ENCODE data around the gene S1PR5. TPM values are rescaled to one million over a fixed set of nuclear protein-coding genes. Genes with fewer than 3 reads are reported as not detected.

S1PR5 gene
- total and polyA plus RNA-seq, 2 of the 8 experiments (the other 6 are each of a cell fraction or from before 2014, with no cell fraction given): 2.4 to 8.6 TPM

DNA sequence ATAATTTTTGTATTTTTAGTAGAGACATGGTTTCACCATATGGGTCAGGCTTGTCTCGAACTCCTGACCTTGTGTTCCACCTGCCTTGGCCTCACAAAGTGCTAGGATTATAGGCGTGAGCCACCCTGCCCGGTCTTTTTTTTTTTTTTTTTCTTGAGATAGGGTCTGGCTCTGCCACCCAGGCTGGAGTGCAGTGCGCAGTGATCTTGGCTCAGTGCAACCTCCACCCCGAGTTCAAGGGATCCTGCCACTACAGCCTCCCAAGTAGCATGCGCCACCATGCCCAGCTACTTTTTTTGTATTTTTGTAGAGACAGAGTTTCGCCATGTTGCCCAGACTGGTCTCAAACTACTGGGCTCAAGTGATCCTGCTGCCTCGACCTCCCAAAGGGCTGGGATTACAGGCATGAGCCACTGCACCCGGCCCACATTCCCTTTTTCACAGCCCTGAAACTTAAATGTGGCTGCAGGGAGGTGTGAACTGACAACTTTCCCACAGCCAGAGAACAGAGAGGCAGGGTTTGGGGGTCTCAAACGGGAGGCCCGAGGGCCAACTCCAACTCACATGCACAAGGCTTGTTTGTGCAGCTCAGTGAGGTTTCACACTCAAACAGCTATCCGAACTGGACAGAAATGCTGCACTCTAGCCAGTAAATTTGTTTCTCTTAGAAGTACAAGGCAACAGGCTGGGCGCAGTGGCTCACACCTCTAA lies 4.4 kb upstream of the S1PR5 start:
- no peak overlapping the region for H2AFZ ChIP-seq (ENCODE audit: low read length)
- no peak overlapping the region for H3K23ac ChIP-seq (ENCODE audit: insufficient read length)
- H3K4me2 ChIP-seq (ENCODE audit: insufficient read depth in 1 of 2, low read depth in 2 of 2, low read length in 2 of 2): no peak overlapping the region
- H4K20me1 ChIP-seq (replicated peaks in 1 of 2; ENCODE audit: control insufficient read depth in 1 of 2, insufficient read depth in 2 of 2, low read length in 2 of 2): peaks cover 0 to 1% of the 10 kb centered on the region in 2 experiments
- no peak overlapping the region for H2BK15ac ChIP-seq (ENCODE audit: low read length)
- no peak overlapping the region for H2AK5ac ChIP-seq (ENCODE audit: low read depth, low read length)
- no peak for TF ChIP-seq HDAC6 (IDR thresholded peaks at IDR 0.05; ENCODE audit: low read depth, low read length)
- TF ChIP-seq HDAC2 (IDR thresholded peaks at IDR 0.05; ENCODE audit: borderline replicate concordance in 1 of 2, low read depth in 2 of 2, low read length in 2 of 2): no peak
- no peak for TF ChIP-seq SP2 (IDR thresholded peaks at IDR 0.05; ENCODE audit: low read length)
- no peak for TF ChIP-seq CBX5 (IDR thresholded peaks at IDR 0.05; ENCODE audit: low read depth, low read length)
- peaks cover 0 to 18% (median 7%) of the 10 kb centered on the region in 4 experiments; a peak in 5 of 7 replicates for H3K4me1 ChIP-seq (replicated peaks in 1 of 4; ENCODE audit: control insufficient read depth in 3 of 4, insufficient read depth in 4 of 4, low read length in 3 of 4)
- H2BK5ac ChIP-seq (ENCODE audit: low read depth, low read length): no peak overlapping the region
- H2BK20ac ChIP-seq (ENCODE audit: low read length): no peak overlapping the region
- H3K4me3 ChIP-seq (ENCODE audit: extremely low read depth in 1 of 4, insufficient read depth in 2 of 4, low read depth in 3 of 4, low read length in 4 of 4): no peak overlapping the region
- H4K8ac ChIP-seq (ENCODE audit: extremely low read depth, insufficient read depth, low read length): no peak overlapping the region
- no peaks in the 10 kb centered on the region for H3K36me3 ChIP-seq (ENCODE audit: control insufficient read depth in 2 of 4, insufficient read depth in 4 of 4, low read length in 3 of 4)
- no peak overlapping the region for H3K14ac ChIP-seq (ENCODE audit: insufficient read length)
- H3K9me3 ChIP-seq (ENCODE audit: insufficient read depth in 2 of 2, low read depth in 1 of 2, low read length in 1 of 2): no peaks in the 10 kb centered on the region
- FAIRE-seq (no peak), DNase-seq (ENCODE audit: low read depth in 1 of 2, low spot score in 2 of 2) (no peak)
- H3K56ac ChIP-seq (replicated peaks; ENCODE audit: insufficient read length, low read depth, low read length): no peak overlapping the region
- no peaks in the 10 kb centered on the region for H3K79me2 ChIP-seq (ENCODE audit: control insufficient read depth in 1 of 2, insufficient read depth in 2 of 2, low read length in 2 of 2)
- 88% methylated on average over 13 of the region's 13 CpGs; no CpG with 5 or more reads in 1 of the 2 experiments for WGBS, 2 experiments (ENCODE audit: extremely low coverage in 1 of 2, insufficient coverage in 1 of 2, insufficient read length in 1 of 2, insufficient replicate concordance in 2 of 2, low coverage in 1 of 2, low lambda C conversion rate in 2 of 2, missing lambda C conversion rate in 1 of 2)
- H2BK120ac ChIP-seq (replicated peaks; ENCODE audit: low read depth, low read length): no peak overlapping the region
- CTCF ChIA-PET (ENCODE audit: partially characterized antibody): interaction anchor here (0.6 to 3.2 kb wide), 10 partner anchors 9 to 330 kb away, joined by 3 to 9 read pairs (median 4); no protein-coding TSS in a partner anchor
- peaks cover 16% of the 10 kb centered on the region; the same call in 1 of the 2 replicates for H3K23me2 ChIP-seq (ENCODE audit: low read depth, low read length)
- H3K27ac ChIP-seq (ENCODE audit: low read depth, low read length): no peak overlapping the region
- no peak overlapping the region for H4K91ac ChIP-seq (replicated peaks; ENCODE audit: insufficient read length, low read length)
- H3K4ac ChIP-seq (replicated peaks; ENCODE audit: insufficient read length, low read depth, low read length): no peak overlapping the region
- no peak overlapping the region; a peak in 2 of 7 replicates for H3K9ac ChIP-seq (replicated peaks in 1 of 4; ENCODE audit: extremely low read depth in 1 of 4, low read depth in 3 of 4, low read length in 3 of 4)
- H3K27me3 ChIP-seq (replicated peaks in 1 of 4; ENCODE audit: control insufficient read depth in 3 of 4, extremely low read depth in 1 of 4, insufficient read depth in 3 of 4, low read length in 3 of 4): peaks cover 11 to 29% (median 26%) of the 10 kb centered on the region in 4 experiments; a peak in 6 of 7 replicates
- H3K18ac ChIP-seq (ENCODE audit: extremely low read depth, low read length): no peak overlapping the region
- H2BK12ac ChIP-seq (ENCODE audit: low read depth, low read length): no peak overlapping the region
- POLR2A ChIA-PET (ENCODE audit: partially characterized antibody): interaction anchor here (0.6 to 1.5 kb wide), 3 partner anchors 10 to 931 kb away, joined by 3 to 5 read pairs (median 4); no protein-coding TSS in a partner anchor
- H3K79me1 ChIP-seq (ENCODE audit: low read depth, low read length): no peaks in the 10 kb centered on the region
- H4K5ac ChIP-seq (ENCODE audit: insufficient read length, low read depth, low read length): no peak overlapping the region

Measured in H1 (cell line).